GM12878 (cell line): ENCODE measurements around the gene MAB21L4. TPM values are rescaled to one million over a fixed set of nuclear protein-coding genes. Genes with fewer than 3 reads are reported as not detected.

Experiments used
- ATAC-seq: fragments of 200-7000 bp; cut with Tn5 transposase; 3 replicates; pipeline ENCODE4 v1.9.1; 2020; ENCODE audit warnings: mild to moderate bottlenecking, moderate library complexity
- BruUV-seq: library from RNA; stranded (reverse); fragments of 400-500 nt; replicated peaks from 2 replicates; lab custom pipeline; 2021; lab: Mats Ljungman, UMichigan
- CTCF ChIA-PET: fragments of 300-600 bp; sonication (Branson Sonifier 250); formaldehyde crosslinking; extraction: SDS; loops from one replicate; lab custom pipeline; 2021; ENCODE audit warnings: inconsistent platforms; lab: Yijun Ruan, JAX
- POLR2A ChIA-PET: fragments of 350-600 bp; formaldehyde crosslinking; extraction: SDS; loops from one replicate; lab custom pipeline; 2021; ENCODE audit warnings: inconsistent platforms; lab: Charles Lee
- RAD21 ChIA-PET: fragments of 300-600 bp; sonication (Branson Sonifier 250); formaldehyde crosslinking; loops from one replicate; lab custom pipeline; 2023; ENCODE audit warnings: antibody characterized with exemption; ENCODE audit not compliant: unreplicated experiment; lab: Charles Lee
- SMC1A ChIA-PET: fragments of 300-600 bp; sonication (Branson Sonifier 250); formaldehyde crosslinking; loops from one replicate; lab custom pipeline; 2023; ENCODE audit not compliant: unreplicated experiment, uncharacterized antibody; lab: Charles Lee
- DNase-seq: peaks from one replicate; pipeline ENCODE4 v3.0.0-alpha.2; 2011; ENCODE audit warnings: low read depth, low spot score
- FAIRE-seq: peaks from 3 replicates; lab custom pipeline; 2011; peaks lifted over from hg19 to GRCh38; lab: Jason Lieb, UNC
- H2AFZ ChIP-seq: 2 replicates; pipeline ENCODE4 v1.6.0; 2011; ENCODE audit warnings: low read depth, low read length, control low read depth; ENCODE audit not compliant: control insufficient read depth
- H3K27ac ChIP-seq: 2 replicates; pipeline ENCODE4 v1.5.1; 2011; ENCODE audit warnings: control low read depth; ENCODE audit not compliant: control insufficient read depth, insufficient read depth
- H3K27me3 ChIP-seq, 2 experiments: replicated peaks in 1 of 2; 2 replicates each; pipeline versions ENCODE4 v1.6.0 to v1.6.1; 2011; ENCODE audit warnings: low read length in 1 of 2; ENCODE audit not compliant: control insufficient read depth in 2 of 2, insufficient read depth in 2 of 2
- H3K36me3 ChIP-seq, 2 experiments: 2 replicates each; pipeline ENCODE4 v1.5.1; 2011; ENCODE audit warnings: low read length in 1 of 2; ENCODE audit not compliant: control insufficient read depth in 2 of 2, insufficient read depth in 2 of 2
- H3K4me1 ChIP-seq: 2 replicates; pipeline ENCODE4 v1.6.1; 2011; ENCODE audit warnings: mild to moderate bottlenecking, low read length, moderate library complexity, mixed read lengths; ENCODE audit not compliant: control insufficient read depth, insufficient read depth
- H3K4me2 ChIP-seq: 2 replicates; pipeline ENCODE4 v1.6.0; 2011; ENCODE audit warnings: control low read depth; ENCODE audit not compliant: control insufficient read depth, insufficient read depth
- H3K4me3 ChIP-seq: fragments of 200-600 bp; sonication (generic); 2 replicates; pipeline ENCODE4 v1.5.1; 2016
- H3K79me2 ChIP-seq: 2 replicates; pipeline ENCODE4 v1.6.0; 2011; ENCODE audit warnings: low read length; ENCODE audit not compliant: control insufficient read depth, insufficient read depth
- H3K9ac ChIP-seq: 2 replicates; pipeline ENCODE4 v1.8.0; 2011; ENCODE audit warnings: low read length, control low read depth, mixed read lengths; ENCODE audit not compliant: control insufficient read depth, insufficient read depth
- H3K9me3 ChIP-seq: replicated peaks from 3 replicates; pipeline ENCODE4 v1.5.1; 2011; ENCODE audit warnings: mild to moderate bottlenecking, low read length; ENCODE audit not compliant: control insufficient read depth, insufficient read depth
- H4K20me1 ChIP-seq: 2 replicates; pipeline ENCODE4 v1.6.0; 2011; ENCODE audit not compliant: control insufficient read depth, insufficient read depth
- BCL11A ChIP-seq: IDR thresholded peaks from 2 replicates; pipeline ENCODE4 v1.6.1; 2011; ENCODE audit warnings: low read depth, low read length
- EGR1 ChIP-seq, 2 experiments: IDR thresholded peaks; 1 replicate in 1 of 2; 2 replicates in 1 of 2; pipeline ENCODE4 v1.6.1; 2011 to 2012; ENCODE audit warnings: low read depth in 2 of 2, low read length in 2 of 2, borderline replicate concordance in 1 of 2, mild to moderate bottlenecking in 1 of 2, moderate library complexity in 1 of 2
- REST ChIP-seq: IDR thresholded peaks from 2 replicates; pipeline ENCODE4 v1.6.1; 2012; ENCODE audit warnings: mild to moderate bottlenecking, low read depth, low read length
- SPI1 ChIP-seq: IDR thresholded peaks from 2 replicates; pipeline ENCODE4 v1.6.1; 2011; ENCODE audit warnings: low read depth, mild to moderate bottlenecking, low read length, moderate library complexity, borderline replicate concordance; ENCODE audit not compliant: insufficient read depth
- TARDBP ChIP-seq: IDR thresholded peaks from 2 replicates; pipeline ENCODE4 v1.6.1; 2016; ENCODE audit warnings: borderline replicate concordance
- WGBS: methylation state at CpG from one replicate; pipeline ENCODE4 v1.1.6; 2016; ENCODE audit warnings: low lambda C conversion rate; ENCODE audit not compliant: insufficient replicate concordance, insufficient coverage; ENCODE audit errors: missing lambda C conversion rate; 5-methylcytosine and 5-hydroxymethylcytosine counted together
- in situ Hi-C: fragments of 300-500 bp; cut with MboI; formaldehyde crosslinking; loops from 9 replicates; pipeline ENCODE4 v1.14.3; 2018; ENCODE audit warnings: mixed read lengths
- intact Hi-C: fragments of 100-400 bp; cut with micrococcal nuclease; formaldehyde crosslinking; loops from one replicate; pipeline ENCODE4 v1.14.2; 2022; ENCODE audit not compliant: unreplicated experiment
- polyA plus RNA-seq, 11 experiments: library from polyadenylated mRNA; depleted of rRNA in 4 of 11; unstranded in 6 of 11; stranded (reverse) in 5 of 11; fragments of >200 nt; fragmentation: Nextera tagmentation in 4 of 11; fragmentation: Illumina TruSeq in 1 of 11; extraction: Ambion mirVana in 4 of 11; extraction: Trizol in 1 of 11; gene quantifications; 1 replicate in 1 of 11; 2 replicates in 10 of 11; pipeline versions ENCODE4 v1.2.1 to v1.2.3, GENCODE V29; 2011 to 2016; ENCODE audit warnings: inconsistent platforms in 2 of 11, missing spikeins in 2 of 11, low read depth in 1 of 11
- total RNA-seq, 4 experiments: library from RNA; depleted of rRNA in 3 of 4; stranded (reverse); fragments of >200 nt in 3 of 4; fragmentation: Illumina TruSeq in 1 of 4; extraction: Trizol in 1 of 4; gene quantifications; 2 replicates each; pipeline versions ENCODE4 v1.2.1 to v1.2.3, GENCODE V29; 2013 to 2021

Gene MAB21L4
- total and polyA plus RNA-seq, 10 of the 15 experiments (the other 5 are each of a cell fraction or from before 2014, with no cell fraction given): 0.03 TPM; not detected in 9

DNA sequence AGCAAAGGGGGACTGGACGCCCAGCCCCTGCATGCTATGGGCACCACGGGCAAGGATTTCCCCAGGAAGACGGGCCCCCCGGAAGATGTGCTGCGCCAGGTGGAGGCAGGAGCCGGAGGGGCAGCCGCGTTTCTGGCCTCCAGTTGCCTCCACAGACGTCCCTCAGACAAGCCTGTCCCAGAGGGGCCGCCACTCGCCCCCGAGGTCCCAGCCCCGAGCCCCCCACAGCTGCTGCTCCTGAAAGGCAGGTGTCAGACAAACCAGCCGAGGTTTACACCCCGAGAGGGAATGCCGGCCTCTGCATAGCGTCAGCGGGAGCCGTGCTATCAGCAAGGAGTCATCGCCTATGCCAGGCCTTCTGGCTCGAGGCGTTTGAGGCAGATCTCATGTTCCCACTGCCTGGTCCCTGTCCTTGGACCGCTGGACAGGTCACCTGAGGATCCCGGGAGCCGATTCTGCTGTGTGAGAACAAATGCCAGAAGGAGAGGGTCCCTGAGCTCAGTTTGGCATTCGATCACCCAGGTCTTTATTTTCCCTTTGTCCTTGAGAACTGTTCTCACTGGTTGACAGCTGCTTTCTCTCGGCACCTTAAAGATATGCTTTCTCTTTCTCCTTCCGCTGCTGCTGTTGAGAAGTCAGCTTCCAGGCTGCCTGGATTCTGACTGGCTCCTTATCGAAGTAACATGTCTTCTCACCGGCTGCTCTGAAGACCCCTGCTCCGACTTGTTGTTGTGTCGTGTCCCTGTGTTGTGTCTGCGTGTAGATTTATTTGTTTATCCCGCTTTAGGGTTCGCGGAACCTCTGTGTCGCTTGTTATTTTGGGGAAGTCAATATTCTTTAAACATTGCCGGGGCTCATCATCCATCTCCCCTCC is 30.8 kb upstream of the MAB21L4 start:
- RAD21 ChIA-PET: no interaction called here
- no TSS peak for BruUV-seq
- no peak for ATAC-seq
- no peak for DNase-seq
- intact Hi-C loops: no loop called here
- no peaks in the 10 kb centered on the region for H3K4me1 ChIP-seq
- CTCF ChIA-PET: interaction anchor here (1.1 kb wide), 1 partner anchor 13 kb away, joined by 4 read pairs; no protein-coding TSS in a partner anchor
- SMC1A ChIA-PET: no interaction called here
- peaks cover 0 to 2% of the 10 kb centered on the region in 2 experiments; a peak in 2 of 4 replicates for H3K27me3 ChIP-seq
- H4K20me1 ChIP-seq: no peaks in the 10 kb centered on the region
- WGBS: 56% methylated on average over 29 of the region's 38 CpGs
- H3K27ac ChIP-seq: no peak overlapping the region
- no peak for TF ChIP-seq BCL11A
- no peak for TF ChIP-seq TARDBP
- TF ChIP-seq EGR1 (IDR thresholded peaks at IDR 0.05; ENCODE audit: borderline replicate concordance in 1 of 2, low read depth in 2 of 2, low read length in 2 of 2): no peak
- TF ChIP-seq SPI1: no peak
- no peak for TF ChIP-seq REST
- no peak overlapping the region for H2AFZ ChIP-seq
- no peaks in the 10 kb centered on the region; the same call in 2 of the 3 replicates for H3K9me3 ChIP-seq
- no peak for FAIRE-seq
- H3K9ac ChIP-seq: no peak overlapping the region
- no peaks in the 10 kb centered on the region for H3K79me2 ChIP-seq
- H3K4me3 ChIP-seq: no peak overlapping the region
- in situ Hi-C loops: no loop called here
- no peaks in the 10 kb centered on the region for H3K36me3 ChIP-seq
- POLR2A ChIA-PET: no interaction called here
- no peak overlapping the region for H3K4me2 ChIP-seq
